Measurements from ENCODE around the gene FTO. TPM values are rescaled to one million over a fixed set of nuclear protein-coding genes. Genes with fewer than 3 reads are reported as not detected.

Gene FTO
- total RNA-seq, 4 donors from 2014 or later: 62.0 to 90.1 (median 75.1) TPM

DNA sequence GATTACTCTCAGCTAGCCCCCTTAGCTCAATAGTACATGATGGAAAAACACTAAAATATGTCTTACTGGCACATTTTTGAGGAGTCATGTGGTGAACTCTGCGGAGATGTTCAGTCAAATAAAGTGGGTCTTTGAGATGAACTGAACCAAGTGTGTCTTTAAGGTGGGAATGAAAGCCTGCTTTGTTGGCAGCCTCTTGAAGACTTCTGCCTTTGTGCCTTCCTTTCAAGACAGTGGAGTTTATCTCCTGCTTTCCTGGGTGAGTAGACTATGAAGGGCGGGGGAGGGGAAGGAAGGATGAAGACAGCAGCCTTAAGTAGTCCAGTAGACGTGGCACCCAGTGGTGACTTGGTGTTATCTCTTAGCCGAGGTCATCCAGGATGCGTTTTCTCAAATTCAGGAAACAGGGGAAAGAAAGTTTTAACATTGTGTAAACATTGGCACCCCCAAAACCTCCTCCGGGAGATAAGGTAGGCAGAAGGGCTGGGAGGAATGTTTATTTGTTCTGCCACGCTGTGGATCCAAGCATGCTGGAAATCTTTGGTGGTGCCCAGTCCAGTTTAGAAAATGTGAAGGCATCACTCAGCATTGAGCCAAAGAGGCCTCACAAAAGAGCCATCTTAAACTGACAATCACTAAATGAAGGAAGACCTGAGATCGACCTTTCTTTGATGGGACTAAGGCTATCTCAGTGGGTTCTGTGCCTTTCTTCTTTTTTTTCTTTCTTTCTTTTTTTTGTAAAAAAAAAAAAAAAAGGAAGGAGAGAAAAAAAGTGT is 220.6 kb downstream of the FTO start:
- Histone ChIP-seq H3K9me3 (no peaks in the 10 kb centered on the region), H3K27me3 (no peaks in the 10 kb centered on the region), H3K27ac (no peak overlapping the region), H3K4me1 (peaks cover 0 to 7% of the 10 kb centered on the region in 2 donors), H3K4me3 (no peak overlapping the region), H3K36me3 (no peaks in the 10 kb centered on the region)
- no peak for TF ChIP-seq POLR2A (IDR thresholded peaks at IDR 0.05)
- TF ChIP-seq, protein P1, sequence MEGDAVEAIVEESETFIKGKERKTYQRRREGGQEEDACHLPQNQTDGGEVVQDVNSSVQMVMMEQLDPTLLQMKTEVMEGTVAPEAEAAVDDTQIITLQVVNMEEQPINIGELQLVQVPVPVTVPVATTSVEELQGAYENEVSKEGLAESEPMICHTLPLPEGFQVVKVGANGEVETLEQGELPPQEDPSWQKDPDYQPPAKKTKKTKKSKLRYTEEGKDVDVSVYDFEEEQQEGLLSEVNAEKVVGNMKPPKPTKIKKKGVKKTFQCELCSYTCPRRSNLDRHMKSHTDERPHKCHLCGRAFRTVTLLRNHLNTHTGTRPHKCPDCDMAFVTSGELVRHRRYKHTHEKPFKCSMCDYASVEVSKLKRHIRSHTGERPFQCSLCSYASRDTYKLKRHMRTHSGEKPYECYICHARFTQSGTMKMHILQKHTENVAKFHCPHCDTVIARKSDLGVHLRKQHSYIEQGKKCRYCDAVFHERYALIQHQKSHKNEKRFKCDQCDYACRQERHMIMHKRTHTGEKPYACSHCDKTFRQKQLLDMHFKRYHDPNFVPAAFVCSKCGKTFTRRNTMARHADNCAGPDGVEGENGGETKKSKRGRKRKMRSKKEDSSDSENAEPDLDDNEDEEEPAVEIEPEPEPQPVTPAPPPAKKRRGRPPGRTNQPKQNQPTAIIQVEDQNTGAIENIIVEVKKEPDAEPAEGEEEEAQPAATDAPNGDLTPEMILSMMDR (IDR thresholded peaks at IDR 0.05 in 4 of 5, conservative IDR thresholded peaks at IDR 0.05 in 1 of 5): no peak
- ATAC-seq: no peak
- intact Hi-C loops (cut with DNase I; ENCODE audit: low total_unique reads): no loop called here
- in situ Hi-C loops (cut with MboI; ENCODE audit: low sequenced_read_pairs in 4 of 4): loop anchor here in 1 of 4 donors (25.0 kb wide), 1 partner anchor 1038 kb away; no protein-coding TSS in a partner anchor
- no peak for DNase-seq

- peaks cover 0 to 7% of the 10 kb centered on the region in 2 donors for H3K4me1 ChIP-seq
- no peak for TF ChIP-seq POLR2A (IDR thresholded peaks at IDR 0.05)
- TF ChIP-seq, protein P1 (IDR thresholded peaks at IDR 0.05 in 4 of 5, conservative IDR thresholded peaks at IDR 0.05 in 1 of 5): no peak
- no peaks in the 10 kb centered on the region for H3K36me3 ChIP-seq
- H3K4me3 ChIP-seq: no peak overlapping the region
- H3K9me3 ChIP-seq: no peaks in the 10 kb centered on the region
- no peaks in the 10 kb centered on the region for H3K27me3 ChIP-seq
- ATAC-seq: no peak
- H3K27ac ChIP-seq: no peak overlapping the region
- in situ Hi-C loops (cut with MboI; ENCODE audit: low sequenced_read_pairs in 4 of 4) (loop anchor here in 1 of 4 donors (25.0 kb wide), 1 partner anchor 1037 kb away; no protein-coding TSS in a partner anchor), intact Hi-C loops (cut with DNase I; ENCODE audit: low total_unique reads) (no loop called here)
- no peak for DNase-seq
Measured at GRCh38 chr16:53925107-53925410, 221.1 kb downstream of the FTO start.

DNA sequence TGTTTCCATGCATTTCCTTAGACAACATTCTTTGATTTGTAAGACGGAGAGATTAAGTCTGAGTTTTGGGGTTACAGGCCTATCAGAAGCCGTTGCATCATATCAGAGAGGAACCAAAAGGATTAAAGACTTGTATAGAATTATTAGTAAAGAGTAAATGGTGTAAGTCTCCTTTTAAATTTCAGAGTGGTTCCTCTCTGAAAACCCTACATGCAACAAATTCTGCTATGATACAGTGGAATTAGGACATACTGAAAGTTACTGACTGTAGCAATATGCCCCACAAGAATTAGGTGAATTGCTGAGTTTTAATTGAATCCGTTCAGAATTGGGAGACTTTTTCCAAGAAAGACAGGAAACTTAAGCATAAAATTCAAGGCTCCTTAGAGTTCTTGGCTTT is 221.6 kb downstream of the FTO start:
- no peaks in the 10 kb centered on the region for H3K27me3 ChIP-seq
- no peak overlapping the region for H3K27ac ChIP-seq
- no peaks in the 10 kb centered on the region for H3K9me3 ChIP-seq
- in situ Hi-C loops (cut with MboI; ENCODE audit: low sequenced_read_pairs in 4 of 4) (loop anchor here in 1 of 4 donors (25.0 kb wide), 1 partner anchor 1037 kb away; no protein-coding TSS in a partner anchor), intact Hi-C loops (cut with DNase I; ENCODE audit: low total_unique reads) (no loop called here)
- ATAC-seq: no peak
- no peak overlapping the region for H3K4me3 ChIP-seq
- H3K4me1 ChIP-seq: peaks cover 0 to 7% of the 10 kb centered on the region in 2 donors
- TF ChIP-seq, protein P1 (IDR thresholded peaks at IDR 0.05 in 4 of 5, conservative IDR thresholded peaks at IDR 0.05 in 1 of 5): no peak
- no peak for TF ChIP-seq POLR2A (IDR thresholded peaks at IDR 0.05)
- H3K36me3 ChIP-seq: no peaks in the 10 kb centered on the region
- no peak for DNase-seq

GRCh38 chr16:53926209-53926608 is 222.3 kb downstream of the FTO start:
- intact Hi-C loops (cut with DNase I; ENCODE audit: low total_unique reads): no loop called here
- ATAC-seq: no peak
- H3K27me3 ChIP-seq: no peaks in the 10 kb centered on the region

More at GRCh38 chr16:53926209-53926608, 222.3 kb downstream of the FTO start:
- no peak overlapping the region for H3K4me3 ChIP-seq
- no peak overlapping the region for H3K27ac ChIP-seq
- in situ Hi-C loops (cut with MboI; ENCODE audit: low sequenced_read_pairs in 4 of 4): loop anchor here in 1 of 4 donors (25.0 kb wide), 1 partner anchor 1036 kb away; no protein-coding TSS in a partner anchor
- no peaks in the 10 kb centered on the region for H3K36me3 ChIP-seq
- peaks cover 0 to 7% of the 10 kb centered on the region in 2 donors for H3K4me1 ChIP-seq
- DNase-seq: no peak
- H3K9me3 ChIP-seq: no peaks in the 10 kb centered on the region
- no peak for TF ChIP-seq POLR2A (IDR thresholded peaks at IDR 0.05)
- TF ChIP-seq, protein P1 (IDR thresholded peaks at IDR 0.05 in 4 of 5, conservative IDR thresholded peaks at IDR 0.05 in 1 of 5): no peak

Data from gastrocnemius medialis (tissue), 4 donors.